HG03280 (cell line): Measurements from ENCODE around the gene ORC5.
"Not testable (repeated sequence)": the region's sequence is repeated elsewhere in the genome, so short reads cannot be mapped to it uniquely, and the experiment has no call there.

ENCODE experiments used
- ATAC-seq: cut with Tn5 transposase; IDR thresholded peaks from one replicate; pipeline ENCODE4 v1.9.1; 2021; ENCODE audit warnings: mild to moderate bottlenecking, moderate library complexity; ENCODE audit not compliant: unreplicated experiment

The ORC5 gene

GRCh38 chr7:104207731-104208420 is at the start of gene ORC5:
Gene ORC5 (minus strand): TSS chr7:104208013. CDS start chr7:104207904, 109 bp downstream.
- ATAC-seq = peak; percentile 100

GRCh38 chr7:104255616-104256015 is 47.8 kb upstream of the ORC5 start:
- ATAC-seq = no peak

GRCh38 chr7:104255194-104255593 is 47.4 kb upstream of the ORC5 start:
- ATAC-seq = no peak

GRCh38 chr7:104254696-104255095 is 46.9 kb upstream of the ORC5 start:
- ATAC-seq = no peak

GRCh38 chr7:104252409-104253134 is 44.8 kb upstream of the ORC5 start:
- ATAC-seq = no peak

- no peak for ATAC-seq
Measured at GRCh38 chr7:104242638-104243037, 34.8 kb upstream of the ORC5 start.

- ATAC-seq = no peak
Measured at GRCh38 chr7:104241538-104242209, 33.9 kb upstream of the ORC5 start.

- ATAC-seq = no peak
Measured at GRCh38 chr7:104241135-104241534, 33.3 kb upstream of the ORC5 start.

GRCh38 chr7:104240401-104240800 is 32.6 kb upstream of the ORC5 start:
- no peak for ATAC-seq

GRCh38 chr7:104234990-104235389 is 27.2 kb upstream of the ORC5 start:
- not testable (repeated sequence) for ATAC-seq

- ATAC-seq = peak; percentile 92
Measured at GRCh38 chr7:104231054-104232046, 23.5 kb upstream of the ORC5 start.

GRCh38 chr7:104230606-104231005 is 22.8 kb upstream of the ORC5 start:
- ATAC-seq = no peak

- ATAC-seq = no peak
Measured at GRCh38 chr7:104228442-104228841, 20.6 kb upstream of the ORC5 start.

GRCh38 chr7:104225451-104225850 is 17.6 kb upstream of the ORC5 start:
- no peak for ATAC-seq

GRCh38 chr7:104217620-104218019 is 9.8 kb upstream of the ORC5 start:
- ATAC-seq = no peak

GRCh38 chr7:104209063-104209462 is 1.2 kb upstream of the ORC5 start:
- no peak for ATAC-seq

GRCh38 chr7:104208421-104208780 is 588 bp upstream of the ORC5 start:
- no peak for ATAC-seq

GRCh38 chr7:104207348-104207730 is 474 bp downstream of the ORC5 start:
- peak; percentile 29 for ATAC-seq

- no peak for ATAC-seq
Measured at GRCh38 chr7:104206841-104207240, 972 bp downstream of the ORC5 start.

GRCh38 chr7:104198673-104199278 is 9.0 kb downstream of the ORC5 start:
- no peak for ATAC-seq
